Activated gamma-delta T cell treated with Interleukin-2 at 50 U/mL for 16 hours (primary cell): Measurements from ENCODE around the gene WNT3A.

ENCODE experiments used
- DNase-seq: peaks from one replicate; pipeline ENCODE4 v3.0.0-alpha.2; 2020

WNT3A gene

DNA sequence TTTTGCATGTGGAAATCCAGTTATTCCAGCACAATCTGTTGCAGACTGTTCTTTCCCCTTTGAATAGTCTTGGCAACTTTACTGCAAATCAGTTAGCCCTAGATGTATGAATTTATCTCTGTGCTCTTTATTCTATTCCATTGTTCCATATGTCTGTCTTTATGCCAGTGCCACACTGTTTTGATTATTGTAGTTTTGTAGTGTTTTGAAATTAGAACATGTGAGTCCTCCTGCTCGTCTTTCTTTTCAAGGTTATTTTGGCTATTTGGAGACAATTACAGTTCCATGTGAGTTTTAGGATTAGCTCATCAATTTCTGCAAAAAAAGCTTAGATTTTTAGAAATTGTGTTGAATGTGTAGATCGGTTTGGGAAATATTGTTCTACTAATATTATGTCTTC is 26.6 kb downstream of the WNT3A start:
- DNase-seq = no peak

DNA sequence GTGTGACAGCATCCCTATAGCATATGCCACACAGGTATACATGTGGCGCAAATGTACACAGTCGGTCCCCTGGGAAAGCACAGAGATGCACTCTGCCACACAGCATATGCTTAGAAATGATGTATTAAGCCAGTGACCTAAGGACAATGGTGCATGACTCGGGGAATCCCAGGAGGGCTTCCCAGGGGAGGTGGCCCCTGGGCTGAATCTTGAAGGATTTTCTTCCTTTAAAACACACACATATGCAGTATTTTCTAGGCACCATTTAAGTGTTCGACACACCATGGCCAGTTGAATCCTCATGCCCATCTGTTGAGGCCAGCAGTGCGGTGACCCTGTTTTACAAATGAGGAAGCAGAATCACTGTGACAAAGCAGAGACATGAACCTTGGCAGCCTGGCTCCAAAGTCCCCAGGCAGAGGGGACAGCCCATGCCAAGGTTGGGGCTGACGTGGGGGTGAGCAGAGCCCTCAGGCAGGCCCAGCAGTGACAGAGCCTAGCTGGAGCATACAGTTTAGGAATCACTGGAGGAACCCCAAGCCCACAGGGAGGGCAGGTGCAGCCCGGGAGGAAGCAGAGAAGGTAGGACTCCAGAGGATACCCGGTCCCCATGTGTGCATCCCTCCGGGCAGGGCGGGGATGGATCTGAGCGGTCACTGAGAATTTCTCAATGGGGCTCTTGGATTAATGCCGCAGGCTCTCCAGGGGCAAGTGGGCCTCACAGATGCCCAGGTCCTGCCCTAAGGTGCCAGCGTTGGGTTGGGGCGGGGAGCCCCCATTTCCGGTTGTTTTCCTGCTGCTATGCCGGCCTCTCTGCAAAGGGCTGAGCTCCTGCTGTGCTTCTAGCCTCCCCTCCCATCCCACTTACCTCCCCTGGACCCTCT is 28.4 kb downstream of the WNT3A start:
- no peak for DNase-seq

DNA sequence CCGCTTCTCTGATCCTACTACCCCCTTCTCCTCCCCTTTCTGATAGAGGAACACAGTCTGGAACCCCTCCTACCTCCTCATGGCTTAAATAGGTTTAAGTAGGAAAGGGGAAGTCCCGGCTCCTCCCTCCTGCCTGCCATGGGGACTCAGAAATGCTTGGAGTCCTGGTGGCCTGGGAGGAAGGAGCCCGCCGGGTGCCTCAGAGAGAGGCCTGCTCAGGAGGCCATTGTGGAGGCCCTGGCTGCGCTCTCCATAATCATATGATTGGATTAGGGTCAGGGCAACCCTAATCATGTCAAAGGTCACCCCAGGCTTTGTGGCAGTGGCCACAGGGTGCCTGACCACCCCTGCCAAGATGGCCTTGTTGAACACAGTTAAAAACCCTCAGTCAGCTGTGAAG is 29.0 kb downstream of the WNT3A start:
- no peak for DNase-seq

DNA sequence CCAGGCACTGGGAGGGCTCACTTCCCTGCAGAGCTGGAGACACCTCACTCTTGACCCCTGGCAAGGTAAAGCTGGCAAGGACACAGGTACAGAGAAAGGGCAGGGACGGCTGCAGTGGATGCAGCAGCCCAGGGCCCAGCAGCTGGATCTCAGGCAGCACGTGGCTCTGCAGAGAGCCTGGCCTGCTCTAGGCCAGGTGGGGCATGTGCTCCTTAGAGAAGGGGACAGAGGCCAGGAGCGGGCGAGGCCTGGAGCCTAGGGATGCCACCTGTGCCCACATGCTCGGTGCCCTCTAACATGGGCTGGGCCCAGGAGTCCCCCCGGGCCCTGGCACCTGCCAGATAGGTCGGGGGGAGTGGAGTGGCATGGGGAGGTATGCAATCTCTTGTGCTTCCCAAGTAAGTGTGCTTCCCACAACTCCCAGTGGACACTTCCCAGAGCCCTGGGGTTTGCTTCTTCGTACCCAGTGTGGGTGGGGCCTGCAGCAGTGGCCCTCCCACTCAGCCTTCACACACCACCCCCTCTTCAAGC is 30.0 kb downstream of the WNT3A start:
- DNase-seq = no peak

DNA sequence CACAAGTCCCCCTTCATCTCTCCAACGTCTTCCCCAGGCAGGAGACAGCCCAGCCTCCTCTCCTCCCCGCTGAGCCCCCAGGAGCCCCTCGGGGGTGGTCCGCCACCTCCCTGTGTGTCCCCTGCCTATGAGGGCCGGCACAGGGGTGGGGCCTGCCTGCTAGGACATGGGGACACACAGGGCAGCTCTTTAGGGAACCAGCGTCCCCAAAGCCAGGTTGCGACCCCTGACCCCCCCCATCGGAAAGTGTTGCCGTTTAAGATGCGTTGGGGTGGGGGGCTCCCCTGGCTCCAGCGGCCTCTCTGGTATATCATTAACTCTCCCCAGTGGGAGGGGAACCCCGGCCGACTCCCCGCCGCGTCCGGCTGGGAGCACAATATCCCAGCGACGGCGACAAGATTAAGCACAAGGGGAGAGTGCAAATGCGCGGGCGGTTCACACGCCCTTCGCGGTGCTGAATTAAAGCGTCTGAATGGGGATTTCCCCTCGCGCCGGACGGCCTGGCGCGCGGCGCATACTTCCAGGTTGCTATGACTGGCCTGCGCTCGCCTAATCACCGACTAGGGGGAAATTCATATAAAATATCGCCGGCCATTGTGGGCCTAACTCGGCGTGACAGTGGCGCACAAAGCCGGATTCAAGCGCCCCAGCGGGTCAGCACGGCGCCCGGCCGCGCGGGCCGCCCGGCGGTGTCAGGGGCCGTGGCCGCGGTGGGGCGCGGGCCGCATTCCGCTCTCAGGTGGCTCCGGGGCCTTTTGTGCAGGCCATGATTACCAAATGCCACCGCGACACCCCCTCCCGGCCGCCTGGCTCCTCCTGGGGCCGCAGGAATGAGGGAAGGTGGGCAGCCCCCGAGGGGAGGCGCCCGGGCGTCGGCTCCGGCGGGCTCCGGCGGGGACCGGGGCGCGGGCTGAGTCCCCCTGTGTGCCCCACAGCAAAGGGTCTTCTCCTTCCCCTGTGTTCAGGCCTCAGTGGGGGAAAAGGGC is 30.9 kb downstream of the WNT3A start:
- no peak for DNase-seq

DNA sequence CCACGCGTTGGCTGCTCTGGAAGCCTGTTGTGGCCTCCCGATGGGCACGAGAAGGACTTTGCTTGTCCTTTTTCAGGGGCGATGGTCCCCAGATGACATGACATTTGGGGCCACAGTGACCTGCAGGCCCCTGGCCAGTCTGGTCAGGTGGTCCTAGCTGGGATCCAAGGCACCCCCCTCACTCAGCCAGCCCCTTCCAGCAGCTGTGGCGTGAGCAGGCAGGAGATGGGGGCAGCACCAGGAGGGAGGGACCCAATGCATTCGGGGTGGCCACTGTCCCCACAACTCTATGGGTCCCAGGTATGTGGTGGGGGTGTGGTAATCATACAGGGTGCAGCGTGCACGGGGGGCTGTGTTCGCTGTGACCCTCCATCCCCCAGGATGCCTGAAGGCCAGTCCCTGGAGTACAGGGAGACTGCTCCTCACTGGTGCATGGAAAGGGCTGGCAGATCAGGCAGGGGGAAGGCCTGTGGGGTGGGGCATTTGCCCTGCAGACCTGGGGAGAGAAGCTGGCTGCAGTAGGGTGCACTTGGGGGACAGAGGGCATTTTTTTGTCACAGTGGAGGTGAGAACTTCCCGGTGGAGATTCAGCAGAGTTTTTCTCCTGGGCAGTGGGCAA is 31.7 kb downstream of the WNT3A start:
- no peak for DNase-seq

DNA sequence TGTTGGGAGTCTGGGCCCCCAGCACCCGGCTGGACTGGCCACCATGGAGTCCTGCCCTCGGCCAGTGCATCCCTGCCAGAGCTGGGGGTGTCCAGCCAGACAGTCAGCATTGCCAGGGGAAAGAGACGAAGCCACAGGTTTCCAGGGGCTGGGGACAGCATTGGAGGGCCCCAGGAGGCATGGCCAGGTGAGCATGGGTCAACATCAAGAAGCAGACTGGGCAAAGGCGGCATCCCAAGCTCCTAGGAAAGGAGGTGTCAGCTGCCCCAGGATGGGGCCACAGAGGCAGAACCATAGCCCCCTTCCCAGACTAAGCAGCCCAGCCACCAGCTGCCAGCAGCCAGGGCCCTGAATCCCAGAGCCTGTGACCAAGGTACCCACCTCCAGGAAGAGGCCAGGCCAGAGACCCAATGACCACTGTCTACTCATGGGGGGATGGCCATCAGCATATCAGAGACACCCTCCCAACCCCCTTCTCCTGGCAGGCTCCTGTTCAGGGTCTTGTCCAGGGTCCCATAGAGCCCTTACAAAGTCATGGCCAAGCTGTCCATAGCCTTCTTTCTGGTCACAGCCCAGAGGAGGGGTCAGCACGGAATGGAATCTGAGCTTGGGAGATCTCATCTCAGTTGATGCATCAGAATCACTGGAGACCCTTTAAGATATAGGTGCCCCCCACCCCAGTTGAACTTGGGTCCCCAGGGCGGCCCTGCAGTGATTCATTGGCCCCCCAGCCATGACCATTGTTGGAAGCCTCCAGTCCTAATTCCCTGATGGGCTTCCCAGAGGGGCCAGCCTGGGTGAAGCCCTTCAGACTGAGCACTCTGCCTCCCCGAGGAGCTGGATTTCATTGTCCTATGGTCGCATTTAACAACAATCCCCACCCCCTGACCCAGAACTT is 32.5 kb downstream of the WNT3A start:
- DNase-seq = no peak

DNA sequence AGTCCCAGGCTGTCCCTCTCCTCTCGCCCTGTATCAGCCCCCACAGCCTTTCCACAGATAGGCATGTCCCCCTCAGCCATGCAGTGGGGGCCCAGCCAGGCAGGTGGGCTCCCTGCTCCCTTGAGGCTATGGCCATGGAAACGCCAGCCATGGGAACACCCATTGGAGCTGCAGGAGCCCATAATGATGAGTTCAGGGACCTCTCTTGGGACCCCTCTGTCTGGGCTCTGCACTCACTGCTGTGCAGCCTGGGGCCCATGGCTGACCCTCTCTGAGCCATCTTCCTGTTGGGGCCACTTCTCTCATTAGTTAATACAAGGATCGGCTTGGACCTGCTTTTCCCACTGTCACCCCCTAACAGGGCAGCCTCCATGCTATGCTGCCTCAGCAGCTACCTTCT is 33.2 kb downstream of the WNT3A start:
- no peak for DNase-seq

DNA sequence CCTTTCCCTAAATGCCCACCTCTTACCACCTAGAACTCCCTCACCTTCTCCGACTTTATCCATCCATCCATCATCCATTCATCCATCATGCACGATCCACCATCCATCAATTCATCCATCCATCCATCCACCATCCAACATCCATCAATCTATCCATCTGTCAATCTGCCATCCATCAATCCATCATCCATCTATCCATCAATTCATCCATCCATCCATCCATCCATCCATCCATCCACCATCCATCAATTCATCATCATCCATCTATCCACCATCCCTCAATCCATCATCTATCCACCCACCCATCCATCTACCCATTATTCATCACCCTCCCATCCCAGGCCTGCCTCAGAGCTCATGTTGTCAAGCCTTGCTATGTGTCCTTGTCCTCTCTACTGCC is 34.5 kb downstream of the WNT3A start:
- no peak for DNase-seq

DNA sequence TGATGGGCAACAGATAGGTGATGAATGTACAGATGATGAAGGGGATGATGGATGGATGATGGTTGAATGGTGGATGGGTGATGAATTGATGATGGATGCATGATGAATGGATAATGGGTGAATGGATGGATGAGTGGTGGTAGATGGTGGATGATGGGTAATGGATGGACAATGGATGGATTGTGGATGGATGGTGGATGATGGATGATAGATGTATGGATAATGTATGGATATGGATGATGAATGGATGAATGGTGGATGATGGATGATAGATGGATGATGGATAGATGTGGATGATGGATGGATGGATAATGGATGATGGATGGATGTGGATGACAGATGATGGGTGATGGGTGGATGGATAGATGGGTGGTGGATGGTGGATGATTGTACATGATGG is 35.7 kb downstream of the WNT3A start:
- DNase-seq = no peak

DNA sequence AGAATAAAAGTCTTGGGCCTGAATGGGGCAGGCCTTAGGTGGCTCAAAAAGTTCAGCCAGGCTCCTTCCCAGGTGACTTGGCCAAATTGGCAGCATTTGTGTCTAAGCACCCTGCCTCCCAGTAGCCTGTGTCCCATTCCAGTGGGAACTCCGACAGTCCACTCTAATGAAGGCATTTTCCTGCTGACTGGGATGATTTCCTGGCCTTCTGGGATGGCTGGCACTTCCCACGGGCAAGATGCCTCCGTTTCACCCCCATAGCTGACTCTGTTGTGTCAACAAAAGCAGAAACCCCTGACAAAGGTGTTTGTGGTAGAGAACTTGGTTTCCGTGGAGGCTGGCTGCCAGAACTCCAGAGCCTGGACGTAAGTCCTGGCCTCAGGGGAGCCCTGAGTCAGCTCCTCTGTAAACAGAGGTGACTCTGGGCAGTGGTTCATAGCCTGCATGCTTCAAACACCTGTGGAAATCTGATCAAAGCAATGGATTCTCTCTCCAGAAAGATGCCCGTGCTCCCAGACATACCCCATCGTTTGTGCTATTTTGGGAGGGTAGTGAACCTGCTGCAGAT is 36.6 kb downstream of the WNT3A start:
- no peak for DNase-seq

DNA sequence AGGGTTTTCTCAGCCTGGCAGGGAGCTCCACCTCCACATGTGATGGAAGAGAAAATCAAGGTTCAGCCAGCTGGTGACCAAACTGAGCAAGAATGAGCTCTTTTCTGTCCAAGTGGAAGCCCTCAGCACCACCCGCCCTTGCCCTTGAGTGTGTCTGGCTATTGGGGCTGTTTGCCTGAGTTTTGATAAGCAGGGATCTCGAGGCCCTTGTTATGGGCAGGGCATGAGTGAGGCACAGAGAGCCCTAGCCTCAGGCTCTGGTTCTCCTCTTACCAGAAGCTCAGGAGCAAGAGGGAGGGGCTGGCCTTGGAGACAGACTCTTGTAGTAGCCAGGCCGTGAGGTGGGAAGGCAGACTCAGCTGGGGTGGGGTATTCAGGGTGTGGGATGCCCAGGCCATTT is 38.2 kb downstream of the WNT3A start:
- no peak for DNase-seq

DNA sequence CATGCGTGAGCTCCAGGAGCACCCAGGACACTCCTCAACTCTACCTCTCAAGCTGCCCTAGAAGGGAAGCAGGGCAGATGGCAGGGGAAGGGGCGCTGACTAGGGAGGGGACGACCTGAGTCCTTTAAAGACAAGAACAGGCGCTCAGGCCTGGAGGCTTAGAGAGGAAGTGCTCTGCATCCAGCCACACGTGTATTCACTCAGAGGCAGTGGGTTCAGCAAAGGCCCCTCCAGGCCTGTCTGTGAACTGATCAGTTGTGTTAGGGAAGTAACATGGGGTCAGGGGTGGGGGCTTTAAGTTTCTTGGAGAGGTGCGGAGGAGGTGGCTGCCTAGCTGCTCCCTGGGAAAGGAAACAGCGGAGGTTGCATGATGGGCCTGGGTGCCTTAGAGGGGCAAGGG is 38.6 kb downstream of the WNT3A start:
- DNase-seq = no peak

DNA sequence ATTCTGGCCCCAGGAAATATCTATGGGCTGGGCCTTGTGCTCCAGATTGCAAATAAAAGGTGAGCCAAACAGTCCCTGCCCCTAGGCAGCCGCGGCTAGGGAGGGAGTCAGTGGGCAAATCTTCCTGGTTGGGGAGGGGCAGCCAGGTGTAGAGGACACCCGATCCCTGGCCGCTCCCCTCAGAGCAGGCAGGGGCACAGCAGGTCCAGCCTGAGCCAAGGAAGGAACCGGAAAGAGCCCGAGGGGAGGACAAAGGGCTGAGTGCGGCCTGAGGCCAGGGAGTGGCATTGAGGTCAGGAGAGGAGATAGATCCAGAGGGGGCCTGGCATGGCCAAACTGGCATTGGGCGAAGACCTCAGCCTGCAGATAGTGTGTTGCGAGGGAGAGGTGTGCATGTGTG is 39.1 kb downstream of the WNT3A start:
- no peak for DNase-seq

DNA sequence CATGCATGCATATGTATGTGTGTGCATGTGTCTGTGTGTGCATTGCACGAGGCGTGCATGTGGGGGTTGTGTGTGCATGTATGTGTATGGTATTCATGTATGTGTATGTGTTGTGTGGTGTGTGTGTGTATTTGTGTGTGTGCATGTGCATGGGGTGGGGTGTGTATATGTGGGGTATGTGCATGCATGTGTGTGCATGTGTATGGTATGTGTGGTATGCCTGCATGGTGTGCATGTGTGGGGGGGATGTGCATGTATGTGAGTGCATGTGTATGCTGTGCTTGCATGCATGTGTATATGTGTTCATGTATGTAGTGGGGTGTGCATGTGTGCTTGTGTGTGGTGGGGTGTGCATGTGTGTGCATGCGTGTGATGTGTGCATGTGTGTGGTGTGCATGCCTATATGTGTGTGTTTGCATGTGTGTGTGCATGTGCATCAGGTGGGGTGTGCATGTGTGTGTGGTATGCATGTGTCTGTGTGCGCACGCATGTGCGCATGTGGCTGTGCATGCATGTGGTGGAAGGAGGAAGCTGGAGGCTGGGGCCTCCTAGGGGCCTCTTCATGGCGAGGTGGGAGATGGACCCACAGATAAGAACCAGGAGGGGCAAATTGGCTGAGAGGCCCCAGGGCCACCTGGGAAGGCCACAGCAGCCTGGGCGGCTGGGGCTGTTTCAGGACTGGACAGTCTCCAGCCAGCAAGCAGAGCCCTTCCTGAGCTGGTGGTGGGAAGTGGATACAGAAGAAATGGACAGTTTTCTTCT is 39.8 kb downstream of the WNT3A start:
- DNase-seq = no peak

DNA sequence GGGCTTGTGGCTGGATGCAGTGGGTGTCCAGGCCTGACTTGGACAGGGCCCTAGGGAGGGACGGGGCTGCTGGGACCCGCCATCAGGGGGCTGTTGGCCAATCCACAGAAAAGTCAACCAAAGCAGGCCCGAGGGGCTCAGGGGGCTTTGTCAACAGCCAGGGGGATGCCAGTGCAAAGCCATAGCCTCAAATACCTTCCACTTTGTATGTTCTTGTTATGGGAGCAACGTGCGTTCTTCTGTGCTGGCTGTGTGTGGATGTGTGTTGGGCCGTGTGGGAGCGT is 40.3 kb downstream of the WNT3A start:
- no peak for DNase-seq

DNA sequence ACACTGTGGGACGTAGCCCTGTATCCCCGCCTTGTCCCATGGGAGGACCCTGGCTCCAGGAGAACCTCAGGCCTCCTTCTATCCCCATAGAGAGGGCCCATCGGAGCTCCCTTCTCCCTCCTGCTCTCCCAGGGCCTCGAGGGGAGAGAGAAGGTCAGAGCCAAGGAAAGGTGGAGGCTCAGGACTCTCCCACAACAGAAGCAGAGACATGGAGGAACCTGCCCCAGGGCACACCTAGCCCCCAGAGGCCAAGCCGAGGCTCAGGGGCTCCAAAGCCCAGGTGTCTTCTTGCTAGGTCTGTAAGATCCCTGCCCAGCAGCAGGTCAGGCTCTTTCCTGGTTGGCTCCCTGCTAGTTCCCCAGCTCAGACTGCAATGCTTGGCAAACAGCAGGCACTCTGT is 41.3 kb downstream of the WNT3A start:
- DNase-seq = no peak

DNA sequence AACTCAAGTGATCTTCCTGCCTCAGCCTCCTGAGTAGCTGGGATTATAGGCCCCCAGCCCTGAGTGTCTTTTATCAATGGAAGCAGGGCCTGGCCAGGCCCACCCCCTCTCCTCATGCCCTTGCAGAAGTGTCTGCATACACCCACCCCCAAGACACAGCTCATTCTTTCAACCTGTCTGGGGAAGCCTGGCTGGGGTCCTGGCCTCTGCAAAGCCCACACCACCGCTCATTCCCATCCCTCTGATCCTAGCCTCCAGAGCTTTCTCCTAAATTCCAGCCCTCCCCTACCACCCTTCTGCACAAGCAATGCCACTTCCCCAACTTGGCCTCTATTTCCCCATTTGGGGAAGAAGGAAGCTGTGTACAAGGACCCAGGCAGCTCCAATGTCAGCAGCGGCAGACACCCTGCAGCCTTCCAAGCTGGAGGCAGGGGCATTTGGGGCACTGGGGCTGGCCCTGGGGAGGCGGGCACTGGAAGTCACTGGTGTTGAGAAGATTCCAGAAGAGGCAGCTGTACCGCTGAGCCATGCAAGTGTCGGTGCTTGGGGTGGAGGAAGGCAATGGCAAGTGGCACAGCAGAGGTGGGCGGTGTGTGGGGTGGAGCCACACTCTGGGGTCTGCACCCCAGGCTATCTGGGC is 42.0 kb downstream of the WNT3A start:
- no peak for DNase-seq

DNA sequence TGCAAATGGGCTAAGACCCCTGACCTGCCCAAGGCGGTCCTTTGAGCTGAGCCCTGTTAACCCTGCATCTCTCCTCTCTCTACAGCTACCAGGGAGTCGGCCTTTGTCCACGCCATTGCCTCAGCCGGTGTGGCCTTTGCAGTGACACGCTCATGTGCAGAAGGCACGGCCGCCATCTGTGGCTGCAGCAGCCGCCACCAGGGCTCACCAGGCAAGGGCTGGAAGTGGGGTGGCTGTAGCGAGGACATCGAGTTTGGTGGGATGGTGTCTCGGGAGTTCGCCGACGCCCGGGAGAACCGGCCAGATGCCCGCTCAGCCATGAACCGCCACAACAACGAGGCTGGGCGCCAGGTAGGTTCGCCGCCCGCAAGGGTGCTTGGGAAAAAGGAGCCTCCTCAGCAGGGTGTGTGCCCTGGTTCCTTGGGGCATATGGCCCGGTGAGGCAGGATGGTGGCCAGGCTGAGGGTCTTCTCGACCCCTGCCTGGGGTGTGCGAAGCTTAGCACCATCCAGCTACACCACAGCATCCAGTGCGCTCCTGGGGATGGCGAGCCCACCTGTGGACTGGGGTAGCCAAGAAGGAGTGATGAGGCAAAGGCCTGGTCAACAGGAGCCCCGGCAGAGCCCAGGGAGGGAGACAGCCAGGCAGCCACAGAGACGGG is 43.9 kb downstream of the WNT3A start:
- DNase-seq = no peak
